KBM-7 (cell line): ENCODE measurements around the gene CASD1.
A peak's percentile ranks its signal among the peaks of the same experiment; 100 is the strongest.

ENCODE experiments used
- DNase-seq: peaks from one replicate; pipeline ENCODE4 v3.0.0-alpha.2; 2015
- in situ Hi-C: fragments of 300-500 bp; cut with MboI; formaldehyde crosslinking; loops from 2 replicates; pipeline ENCODE4 v1.14.3; 2020; ENCODE audit warnings: low sequenced_read_pairs, low pct_unique_long_range_greater_than_20kb, mixed read lengths

CASD1 gene

GRCh38 chr7:94511718-94512117 lies 2.1 kb downstream of the CASD1 start:
- no peak for DNase-seq
- in situ Hi-C loops, result no loop called here

GRCh38 chr7:94512735-94513564 lies 3.3 kb downstream of the CASD1 start:
- DNase-seq, result no peak
- in situ Hi-C loops, result no loop called here

- DNase-seq, result no peak
Observed at GRCh38 chr7:94513565-94513860, 3.9 kb downstream of the CASD1 start.

GRCh38 chr7:94514140-94514889 lies 4.7 kb downstream of the CASD1 start:
- in situ Hi-C loops, result no loop called here
- peak; percentile 8 for DNase-seq

More at GRCh38 chr7:94513565-94513860, 3.9 kb downstream of the CASD1 start:
- in situ Hi-C loops, result no loop called here

- in situ Hi-C loops, result no loop called here
- no peak for DNase-seq
Observed at GRCh38 chr7:94514917-94515316, 5.3 kb downstream of the CASD1 start.

GRCh38 chr7:94525923-94526322 lies 16.3 kb downstream of the CASD1 start:
- no peak for DNase-seq
- in situ Hi-C loops, result no loop called here

- in situ Hi-C loops, result no loop called here
- DNase-seq, result no peak
Observed at GRCh38 chr7:94529516-94529915, 19.9 kb downstream of the CASD1 start.

- in situ Hi-C loops, result no loop called here
- no peak for DNase-seq
Observed at GRCh38 chr7:94530109-94530508, 20.5 kb downstream of the CASD1 start.

- DNase-seq, result no peak
- in situ Hi-C loops, result no loop called here
Observed at GRCh38 chr7:94532676-94533075, 23.1 kb downstream of the CASD1 start.

- no peak for DNase-seq
- in situ Hi-C loops, result no loop called here
Observed at GRCh38 chr7:94540428-94540827, 30.8 kb downstream of the CASD1 start.

GRCh38 chr7:94547126-94547525 lies 37.5 kb downstream of the CASD1 start:
- in situ Hi-C loops, result no loop called here
- no peak for DNase-seq

- in situ Hi-C loops, result no loop called here
- no peak for DNase-seq
Observed at GRCh38 chr7:94556028-94556427, 46.4 kb downstream of the CASD1 start.

GRCh38 chr7:94557215-94557614 lies 47.6 kb downstream of the CASD1 start:
- in situ Hi-C loops, result no loop called here
- DNase-seq, result no peak

GRCh38 chr7:94559972-94560371 lies 50.4 kb downstream of the CASD1 start:
- DNase-seq, result no peak

GRCh38 chr7:94561841-94562514 lies 52.4 kb downstream of the CASD1 start:
- in situ Hi-C loops, result no loop called here
- DNase-seq, result no peak

More at GRCh38 chr7:94559972-94560371, 50.4 kb downstream of the CASD1 start:
- in situ Hi-C loops, result no loop called here

GRCh38 chr7:94562525-94562924 lies 52.9 kb downstream of the CASD1 start:
- peak; percentile 11 for DNase-seq
- in situ Hi-C loops, result no loop called here

GRCh38 chr7:94565247-94565894 lies 55.8 kb downstream of the CASD1 start:
- DNase-seq, result no peak
- in situ Hi-C loops, result no loop called here

GRCh38 chr7:94567396-94567795 lies 57.8 kb downstream of the CASD1 start:
- no peak for DNase-seq
- in situ Hi-C loops, result no loop called here

GRCh38 chr7:94571816-94572215 lies 62.2 kb downstream of the CASD1 start:
- in situ Hi-C loops, result no loop called here
- no peak for DNase-seq

GRCh38 chr7:94575646-94576045 lies 66.0 kb downstream of the CASD1 start:
- in situ Hi-C loops, result no loop called here
- no peak for DNase-seq
